HuH-7 (cell line): ENCODE data around the gene USP17L30.
"Not testable (repeated sequence)": the region's sequence is repeated elsewhere in the genome, so short reads cannot be mapped to it uniquely, and the experiment has no call there.

Source experiments
- DNase-seq: peaks from one replicate; pipeline ENCODE4 v3.0.0; 2011; ENCODE audit warnings: low spot score

The USP17L30 gene

GRCh38 chr4:9362829-9363228 is at the start of gene USP17L30:
Gene USP17L30 (plus strand): TSS chr4:9363129. CDS start chr4:9363129, 0 bp downstream.
- not testable (repeated sequence) for DNase-seq

GRCh38 chr4:9324191-9324590 is 38.7 kb upstream of the USP17L30 start:
- not testable (repeated sequence) for DNase-seq

- DNase-seq: not testable (repeated sequence)
These were observed 38.1 kb upstream of the USP17L30 start, which contains the start of gene USP17L24 for GRCh38 chr4:9324865-9325264. Gene USP17L24 (plus strand): TSS chr4:9325165. CDS start chr4:9325165, 0 bp downstream.

GRCh38 chr4:9329611-9330010 is 33.3 kb upstream of the USP17L30 start, which contains the start of gene USP17L25:
Gene USP17L25 (plus strand): TSS chr4:9329911. CDS start chr4:9329911, 0 bp downstream.
- DNase-seq: not testable (repeated sequence)

GRCh38 chr4:9334358-9334757 is 28.6 kb upstream of the USP17L30 start, which contains the start of gene USP17L26:
Gene USP17L26 (plus strand): TSS chr4:9334658. CDS start chr4:9334658, 0 bp downstream.
- not testable (repeated sequence) for DNase-seq

GRCh38 chr4:9339103-9339502 is 23.8 kb upstream of the USP17L30 start, which contains the start of gene USP17L5:
Gene USP17L5 (plus strand): TSS chr4:9339403. CDS start chr4:9339403, 0 bp downstream.
- not testable (repeated sequence) for DNase-seq

- DNase-seq: not testable (repeated sequence)
These were observed 19.1 kb upstream of the USP17L30 start, which contains the start of gene USP17L27 for GRCh38 chr4:9343848-9344247. Gene USP17L27 (plus strand): TSS chr4:9344148. CDS start chr4:9344148, 0 bp downstream.

- not testable (repeated sequence) for DNase-seq
These were observed 14.3 kb upstream of the USP17L30 start, which contains the start of gene USP17L28 for GRCh38 chr4:9348593-9348992. Gene USP17L28 (plus strand): TSS chr4:9348893. CDS start chr4:9348893, 0 bp downstream.

GRCh38 chr4:9350866-9351265 is 12.1 kb upstream of the USP17L30 start:
- DNase-seq: not testable (repeated sequence)

GRCh38 chr4:9353338-9353737 is 9.6 kb upstream of the USP17L30 start, which contains the start of gene USP17L29:
Gene USP17L29 (plus strand): TSS chr4:9353638. CDS start chr4:9353638, 0 bp downstream.
- not testable (repeated sequence) for DNase-seq

GRCh38 chr4:9379881-9380280 is 17.0 kb downstream of the USP17L30 start:
- DNase-seq: not testable (repeated sequence)

- peak; percentile 1 for DNase-seq
These were observed 18.1 kb downstream of the USP17L30 start for GRCh38 chr4:9381012-9381534.

- no peak for DNase-seq
These were observed 21.2 kb downstream of the USP17L30 start for GRCh38 chr4:9384126-9384525.

GRCh38 chr4:9389001-9389400 is 26.1 kb downstream of the USP17L30 start:
- not testable (repeated sequence) for DNase-seq

GRCh38 chr4:9405774-9406173 is 42.8 kb downstream of the USP17L30 start:
- not testable (repeated sequence) for DNase-seq

- DNase-seq: not testable (repeated sequence)
These were observed 43.6 kb downstream of the USP17L30 start for GRCh38 chr4:9406491-9406890.

- DNase-seq: no peak
These were observed 46.9 kb downstream of the USP17L30 start for GRCh38 chr4:9409793-9410192.
